Measurements from ENCODE around the gene HTRA3.
"Not testable (repeated sequence)": the region's sequence is repeated elsewhere in the genome, so short reads cannot be mapped to it uniquely, and the experiment has no call there.

Gene HTRA3

GRCh38 chr4:8344377-8344776, 74.8 kb downstream of the HTRA3 start:
- no peak for TF ChIP-seq CTCF (conservative IDR thresholded peaks at IDR 0.05; ENCODE audit: low read depth)
- no peak for DNase-seq (ENCODE audit: low spot score)
- H3K27ac ChIP-seq = no peak overlapping the region
- POLR2A ChIA-PET (ENCODE audit: low non-redundant PET) = no interaction called here
- CTCF ChIA-PET = no interaction called here

GRCh38 chr4:8345053-8345945, 75.7 kb downstream of the HTRA3 start:
- H3K27ac ChIP-seq = no peak overlapping the region
- CTCF ChIA-PET = no interaction called here
- no peak for DNase-seq (ENCODE audit: low spot score)
- no peak for TF ChIP-seq CTCF (conservative IDR thresholded peaks at IDR 0.05; ENCODE audit: low read depth)
- POLR2A ChIA-PET (ENCODE audit: low non-redundant PET) = no interaction called here

GRCh38 chr4:8345946-8346814, 76.6 kb downstream of the HTRA3 start:
- no peak for DNase-seq (ENCODE audit: low spot score)
- ChIA-PET POLR2A (ENCODE audit: low non-redundant PET) (interaction anchor here (0.6 kb wide), 1 partner anchor 40 kb away, joined by 4 read pairs; no protein-coding TSS in a partner anchor), CTCF (no interaction called here)
- no peak for TF ChIP-seq CTCF (conservative IDR thresholded peaks at IDR 0.05; ENCODE audit: low read depth)
- H3K27ac ChIP-seq = no peak overlapping the region

GRCh38 chr4:8346838-8347605, 77.5 kb downstream of the HTRA3 start:
- TF ChIP-seq CTCF (conservative IDR thresholded peaks at IDR 0.05; ENCODE audit: low read depth) = no peak
- no peak overlapping the region for H3K27ac ChIP-seq
- no peak for DNase-seq (ENCODE audit: low spot score)
- ChIA-PET CTCF (no interaction called here), POLR2A (ENCODE audit: low non-redundant PET) (interaction anchor here (0.6 kb wide), 1 partner anchor 40 kb away, joined by 4 read pairs; no protein-coding TSS in a partner anchor)

DNA sequence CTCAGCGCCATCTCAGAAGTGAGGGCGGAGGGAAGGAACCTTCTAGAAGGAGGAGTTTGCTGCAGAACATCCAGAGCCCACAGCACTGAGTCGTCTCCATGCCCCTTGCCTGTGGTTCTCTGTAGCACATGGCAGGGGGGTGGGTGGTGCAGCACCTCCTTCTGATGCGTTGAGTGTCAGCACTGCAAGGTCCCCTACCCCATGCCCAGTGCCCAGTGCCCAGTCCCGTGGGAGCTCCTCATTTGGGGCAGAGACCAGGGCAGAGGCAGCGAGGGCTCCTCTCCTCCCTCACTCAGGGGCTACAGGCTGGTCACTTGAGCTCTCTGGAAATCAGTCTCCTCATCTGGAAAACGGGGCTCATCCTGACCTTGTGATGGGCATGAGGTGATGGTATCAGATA, 78.1 kb downstream of the HTRA3 start:
- POLR2A ChIA-PET (ENCODE audit: low non-redundant PET) = no interaction called here
- DNase-seq (ENCODE audit: low spot score) = no peak
- TF ChIP-seq CTCF (conservative IDR thresholded peaks at IDR 0.05; ENCODE audit: low read depth) = no peak
- CTCF ChIA-PET = no interaction called here
- H3K27ac ChIP-seq = no peak overlapping the region

DNA sequence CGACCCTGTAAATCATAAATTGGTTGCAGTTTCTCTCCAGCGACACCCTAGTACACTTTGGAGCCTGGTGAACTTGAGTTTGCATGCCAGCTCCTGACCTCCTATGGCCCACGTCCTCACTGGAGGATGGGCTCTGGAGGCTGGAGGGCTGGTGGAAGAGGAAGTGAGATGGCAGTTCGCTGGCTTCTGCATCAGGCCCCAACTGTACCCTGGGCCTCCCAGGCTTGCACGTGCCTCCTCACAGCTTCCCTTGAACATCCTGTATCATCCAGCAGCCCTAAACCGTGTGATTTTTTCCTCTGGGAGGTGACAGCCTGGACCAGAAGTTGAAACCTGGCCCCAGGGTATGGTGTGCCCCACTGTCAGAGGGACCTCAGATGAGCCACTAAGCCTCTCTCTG, 78.5 kb downstream of the HTRA3 start:
- H3K27ac ChIP-seq = no peak overlapping the region
- CTCF ChIA-PET = no interaction called here
- no peak for DNase-seq (ENCODE audit: low spot score)
- no peak for TF ChIP-seq CTCF (conservative IDR thresholded peaks at IDR 0.05; ENCODE audit: low read depth)
- POLR2A ChIA-PET (ENCODE audit: low non-redundant PET) = no interaction called here

- POLR2A ChIA-PET (ENCODE audit: low non-redundant PET); DNase-seq (ENCODE audit: low spot score); CTCF ChIA-PET; H3K27ac ChIP-seq: not testable (repeated sequence)
Observed at GRCh38 chr4:8349236-8349635, 79.7 kb downstream of the HTRA3 start.

Data from RWPE1 (cell line).